ENCODE data around the gene IL1RAPL1.
A peak's percentile ranks its signal among the peaks of the same experiment; 100 is the strongest.

The IL1RAPL1 gene

GRCh38 chrX:28884823-28885222, 297.6 kb downstream of the IL1RAPL1 start:
- in situ Hi-C loops (cut with HindIII; ENCODE audit: low sequenced_read_pairs), result no loop called here
- no peak for TF ChIP-seq CTCF (IDR thresholded peaks at IDR 0.05; ENCODE audit: low read depth, low read length)

GRCh38 chrX:28888416-28888815, 301.2 kb downstream of the IL1RAPL1 start:
- DNase-seq (ENCODE audit: low read depth, low spot score), result peak; percentile 29
- H3K4me3 ChIP-seq (ENCODE audit: low read depth, low read length), result no peak overlapping the region
- no peak for TF ChIP-seq CTCF (IDR thresholded peaks at IDR 0.05; ENCODE audit: low read depth, low read length)
- in situ Hi-C loops (cut with HindIII; ENCODE audit: low sequenced_read_pairs), result no loop called here

More at GRCh38 chrX:28884823-28885222, 297.6 kb downstream of the IL1RAPL1 start:
- DNase-seq (ENCODE audit: low read depth, low spot score), result no peak
- no peak overlapping the region for H3K4me3 ChIP-seq (ENCODE audit: low read depth, low read length)

- in situ Hi-C loops (cut with HindIII; ENCODE audit: low sequenced_read_pairs), result no loop called here
Measured at GRCh38 chrX:28889591-28890090, 302.4 kb downstream of the IL1RAPL1 start.

GRCh38 chrX:28901637-28902036, 314.4 kb downstream of the IL1RAPL1 start:
- peak; percentile 55 for DNase-seq (ENCODE audit: low read depth, low spot score)
- TF ChIP-seq CTCF (IDR thresholded peaks at IDR 0.05; ENCODE audit: low read depth, low read length), result no peak
- in situ Hi-C loops (cut with HindIII; ENCODE audit: low sequenced_read_pairs), result no loop called here

More at GRCh38 chrX:28889591-28890090, 302.4 kb downstream of the IL1RAPL1 start:
- no peak overlapping the region for H3K4me3 ChIP-seq (ENCODE audit: low read depth, low read length)
- no peak for TF ChIP-seq CTCF (IDR thresholded peaks at IDR 0.05; ENCODE audit: low read depth, low read length)
- DNase-seq (ENCODE audit: low read depth, low spot score), result no peak

GRCh38 chrX:28910487-28910886, 323.2 kb downstream of the IL1RAPL1 start:
- no peak overlapping the region for H3K4me3 ChIP-seq (ENCODE audit: low read depth, low read length)
- in situ Hi-C loops (cut with HindIII; ENCODE audit: low sequenced_read_pairs), result no loop called here
- peak; percentile 30 for DNase-seq (ENCODE audit: low read depth, low spot score)
- no peak for TF ChIP-seq CTCF (IDR thresholded peaks at IDR 0.05; ENCODE audit: low read depth, low read length)

More at GRCh38 chrX:28901637-28902036, 314.4 kb downstream of the IL1RAPL1 start:
- H3K4me3 ChIP-seq (ENCODE audit: low read depth, low read length), result no peak overlapping the region

- DNase-seq (ENCODE audit: low read depth, low spot score), result peak; percentile 5
- TF ChIP-seq CTCF (IDR thresholded peaks at IDR 0.05; ENCODE audit: low read depth, low read length), result no peak
- in situ Hi-C loops (cut with HindIII; ENCODE audit: low sequenced_read_pairs), result no loop called here
- no peak overlapping the region for H3K4me3 ChIP-seq (ENCODE audit: low read depth, low read length)
Measured at GRCh38 chrX:28920153-28920943, 333.1 kb downstream of the IL1RAPL1 start.
